K562 (cell line): ENCODE data around the gene NKAIN1. TPM values are rescaled to one million over a fixed set of nuclear protein-coding genes. Genes with fewer than 3 reads are reported as not detected.

ENCODE experiments used
- ATAC-seq: fragments of 200-7000 bp; cut with Tn5 transposase; 3 replicates; pipeline ENCODE4 v1.9.1; 2020; ENCODE audit warnings: moderate library complexity
- BruUV-seq: library from RNA; stranded (reverse); fragments of 400-500 nt; replicated peaks from 2 replicates; lab custom pipeline; 2021; lab: Mats Ljungman, UMichigan
- CTCF ChIA-PET: fragments of 300-600 bp; formaldehyde crosslinking; extraction: SDS; loops from one replicate; lab custom pipeline; 2021; ENCODE audit warnings: low intra/inter-chr PET ratio; lab: Yijun Ruan, JAX
- POLR2A ChIA-PET: fragments of 300-600, 350-650 bp; sonication (Branson Sonifier 250); formaldehyde crosslinking; extraction: SDS; loops from one replicate; lab custom pipeline; 2021; ENCODE audit warnings: antibody characterized with exemption, inconsistent platforms; lab: Yijun Ruan, JAX
- DNase-seq, 4 experiments: peaks; one replicate each; pipeline versions ENCODE4 v3.0.0 to v3.0.0-alpha.2; 2011 to 2018; ENCODE audit warnings: low spot score in 3 of 4, mixed read lengths in 3 of 4; ENCODE audit errors: extremely low read depth in 1 of 4
- FAIRE-seq: peaks from 2 replicates; lab custom pipeline; 2011; peaks lifted over from hg19 to GRCh38; lab: Jason Lieb, UNC
- H2AFZ ChIP-seq: 2 replicates; pipeline ENCODE4 v1.6.0; 2011; ENCODE audit warnings: low read depth, low read length, control low read depth, inconsistent platforms
- H3K27ac ChIP-seq: fragments of 200-600 bp; 3 replicates; pipeline ENCODE4 v1.8.0; 2011; ENCODE audit warnings: low read depth, mild to moderate bottlenecking, control low read depth, inconsistent platforms, low read length, moderate library complexity, mixed read lengths; ENCODE audit errors: extremely low read depth
- H3K27me3 ChIP-seq, 2 experiments: fragments of 300-600 bp in 1 of 2; 2 replicates in 1 of 2; 3 replicates in 1 of 2; pipeline versions ENCODE4 v1.6.0 to v1.8.0; 2011; ENCODE audit warnings: inconsistent platforms in 2 of 2, low read length in 2 of 2, mild to moderate bottlenecking in 1 of 2, mixed read lengths in 1 of 2, moderate library complexity in 1 of 2; ENCODE audit not compliant: control insufficient read depth in 2 of 2, insufficient read depth in 2 of 2
- H3K36me3 ChIP-seq: fragments of 300-600 bp; 3 replicates; pipeline ENCODE4 v1.8.0; 2011; ENCODE audit warnings: mild to moderate bottlenecking, low read length, inconsistent platforms; ENCODE audit not compliant: control insufficient read depth, insufficient read depth
- H3K4me1 ChIP-seq, 2 experiments: fragments of 200-600 bp in 1 of 2; replicated peaks in 1 of 2; 2 replicates in 1 of 2; 3 replicates in 1 of 2; pipeline versions ENCODE4 v1.5.1 to v1.8.0; 2011; ENCODE audit warnings: inconsistent platforms in 2 of 2, low read length in 2 of 2, mild to moderate bottlenecking in 1 of 2, mixed read lengths in 1 of 2, moderate library complexity in 1 of 2; ENCODE audit not compliant: control insufficient read depth in 2 of 2, insufficient read depth in 2 of 2
- H3K4me2 ChIP-seq: 2 replicates; pipeline ENCODE4 v1.6.1; 2011; ENCODE audit warnings: low read length, control low read depth, inconsistent platforms, mixed read lengths; ENCODE audit not compliant: insufficient read depth
- H3K4me3 ChIP-seq: fragments of 200-600 bp; sonication (generic), shearing (Covaris generic); 2 replicates; pipeline ENCODE4 v1.5.1; 2016; ENCODE audit warnings: control low read depth, inconsistent platforms
- H3K79me2 ChIP-seq: fragments of 200-600 bp; 3 replicates; pipeline ENCODE4 v1.8.0; 2011; ENCODE audit warnings: low read length, inconsistent platforms; ENCODE audit not compliant: control insufficient read depth, insufficient read depth
- H3K9ac ChIP-seq, 2 experiments: 2 replicates each; pipeline versions ENCODE4 v1.6.0 to v1.6.1; 2011; ENCODE audit warnings: low read depth in 2 of 2, low read length in 2 of 2, control low read depth in 1 of 2, inconsistent platforms in 1 of 2, mild to moderate bottlenecking in 1 of 2, mixed read lengths in 1 of 2; ENCODE audit not compliant: insufficient read depth in 1 of 2
- H3K9me1 ChIP-seq: one replicate; pipeline ENCODE4 v1.6.0; 2011; ENCODE audit warnings: inconsistent platforms, mild to moderate bottlenecking, low read length, moderate library complexity; ENCODE audit not compliant: control insufficient read depth, insufficient read depth
- H3K9me3 ChIP-seq: replicated peaks from 2 replicates; pipeline ENCODE4 v1.5.1; 2011; ENCODE audit warnings: low read depth, low read length, inconsistent platforms; ENCODE audit not compliant: control insufficient read depth, insufficient read depth
- H4K20me1 ChIP-seq: replicated peaks from 2 replicates; pipeline ENCODE4 v1.6.1; 2011; ENCODE audit warnings: low read length, inconsistent platforms, mixed read lengths; ENCODE audit not compliant: control insufficient read depth, insufficient read depth
- HDAC6 ChIP-seq: IDR thresholded peaks from 2 replicates; pipeline ENCODE4 v1.6.1; 2012; ENCODE audit warnings: low read depth, mild to moderate bottlenecking, control low read depth, inconsistent platforms, low read length, moderate library complexity
- WGBS: fragments of 100-300 bp; shearing (Covaris generic); methylation state at CpG from one replicate; pipeline ENCODE4 v1.1.6; 2016; ENCODE audit warnings: low coverage, mixed read lengths; ENCODE audit not compliant: insufficient coverage; ENCODE audit errors: missing lambda C conversion rate; 5-methylcytosine and 5-hydroxymethylcytosine counted together
- in situ Hi-C: fragments of 300-500 bp; cut with MboI; formaldehyde crosslinking; loops from 4 replicates; pipeline ENCODE4 v1.15.0; 2018; ENCODE audit warnings: inconsistent platforms, mixed read lengths
- intact Hi-C: fragments of 100-400 bp; cut with micrococcal nuclease; formaldehyde crosslinking; loops from 2 replicates; pipeline ENCODE4 v1.14.2; 2022
- polyA plus RNA-seq, 8 experiments: library from polyadenylated mRNA; depleted of rRNA in 4 of 8; stranded (reverse) in 5 of 8; unstranded in 3 of 8; fragments of >200 nt; fragmentation: Nextera tagmentation in 2 of 8; fragmentation: Illumina TruSeq in 1 of 8; extraction: Ambion mirVana in 2 of 8; extraction: Trizol in 1 of 8; gene quantifications; 2 replicates each; pipeline versions ENCODE4 v1.2.1 to v1.2.3, GENCODE V29; 2011 to 2014; ENCODE audit warnings: inconsistent platforms in 1 of 8, missing spikeins in 1 of 8
- total RNA-seq, 7 experiments: library from RNA; depleted of rRNA in 6 of 7; stranded (reverse); fragments of >200 nt in 6 of 7; fragmentation: Illumina TruSeq in 2 of 7; extraction: Trizol in 2 of 7; gene quantifications; 2 replicates each; pipeline versions ENCODE4 v1.2.1 to v1.2.3, GENCODE V29; 2011 to 2021; ENCODE audit warnings: low replicate concordance in 1 of 7
- TF ChIP-seq, protein P1 (sequence below), 2 experiments: fragments of 450-650 bp in 1 of 2; IDR thresholded peaks; 2 replicates each; pipeline ENCODE4 v1.6.1; 2011 to 2017; ENCODE audit warnings: low read depth in 2 of 2, antibody characterized with exemption in 1 of 2, borderline replicate concordance in 1 of 2, low read length in 1 of 2, mild to moderate bottlenecking in 1 of 2, mixed read lengths in 1 of 2; ENCODE audit not compliant: control insufficient read depth in 1 of 2

The NKAIN1 gene
- total and polyA plus RNA-seq, 9 of the 15 experiments (the other 6 are each of a cell fraction or from before 2014, with no cell fraction given) = 0.03 to 0.22 (median 0.04) TPM; not detected in 3

DNA sequence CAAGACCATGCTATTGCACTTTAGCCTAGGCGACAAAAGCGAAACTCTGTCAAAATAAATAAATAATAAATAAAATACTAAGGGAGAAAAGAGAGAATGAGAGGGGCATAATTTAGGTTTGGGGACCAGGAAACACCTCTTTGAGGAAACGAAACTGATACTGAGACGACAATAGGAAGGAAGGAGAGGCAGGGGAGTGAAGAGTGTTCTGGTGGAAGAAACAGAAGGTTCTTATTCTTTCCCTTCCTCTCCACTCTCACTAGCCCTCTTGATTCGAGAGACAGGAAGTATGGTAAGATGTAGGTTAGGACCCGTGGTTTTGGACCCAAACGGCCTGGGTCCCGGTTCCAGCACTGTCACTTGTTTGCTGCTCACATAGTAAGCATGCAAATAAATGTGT, 1.6 kb upstream of the NKAIN1 start:
- no TSS peak for BruUV-seq
- H4K20me1 ChIP-seq = peaks cover 11% of the 10 kb centered on the region
- H3K4me3 ChIP-seq = no peak overlapping the region

GRCh38 chr1:31238986-31239613, 587 bp downstream of the NKAIN1 start:
- ChIA-PET POLR2A (interaction anchor here (0.9 kb wide), 2 partner anchors 23 to 45 kb away, joined by 3 to 4 read pairs; no protein-coding TSS in a partner anchor), CTCF (no interaction called here)
- no peak overlapping the region for H2AFZ ChIP-seq
- no peak for FAIRE-seq
- peaks cover 0 to 10% of the 10 kb centered on the region in 2 experiments; a peak in 2 of 5 replicates for H3K4me1 ChIP-seq
- no peaks in the 10 kb centered on the region; the same call in 1 of the 2 replicates for H3K9me3 ChIP-seq
- ATAC-seq = peak; percentile 58
- no TSS peak for BruUV-seq
- in situ Hi-C loops = no loop called here
- intact Hi-C loops = no loop called here
- no peak overlapping the region for H3K4me2 ChIP-seq
- H3K9me1 ChIP-seq = no peaks in the 10 kb centered on the region
- H4K20me1 ChIP-seq = peaks cover 14% of the 10 kb centered on the region
- DNase-seq = peak in 1 of 4 experiments; percentile 34
- 8% methylated on average over 55 of the region's 56 CpGs for WGBS
- TF ChIP-seq, protein P1, sequence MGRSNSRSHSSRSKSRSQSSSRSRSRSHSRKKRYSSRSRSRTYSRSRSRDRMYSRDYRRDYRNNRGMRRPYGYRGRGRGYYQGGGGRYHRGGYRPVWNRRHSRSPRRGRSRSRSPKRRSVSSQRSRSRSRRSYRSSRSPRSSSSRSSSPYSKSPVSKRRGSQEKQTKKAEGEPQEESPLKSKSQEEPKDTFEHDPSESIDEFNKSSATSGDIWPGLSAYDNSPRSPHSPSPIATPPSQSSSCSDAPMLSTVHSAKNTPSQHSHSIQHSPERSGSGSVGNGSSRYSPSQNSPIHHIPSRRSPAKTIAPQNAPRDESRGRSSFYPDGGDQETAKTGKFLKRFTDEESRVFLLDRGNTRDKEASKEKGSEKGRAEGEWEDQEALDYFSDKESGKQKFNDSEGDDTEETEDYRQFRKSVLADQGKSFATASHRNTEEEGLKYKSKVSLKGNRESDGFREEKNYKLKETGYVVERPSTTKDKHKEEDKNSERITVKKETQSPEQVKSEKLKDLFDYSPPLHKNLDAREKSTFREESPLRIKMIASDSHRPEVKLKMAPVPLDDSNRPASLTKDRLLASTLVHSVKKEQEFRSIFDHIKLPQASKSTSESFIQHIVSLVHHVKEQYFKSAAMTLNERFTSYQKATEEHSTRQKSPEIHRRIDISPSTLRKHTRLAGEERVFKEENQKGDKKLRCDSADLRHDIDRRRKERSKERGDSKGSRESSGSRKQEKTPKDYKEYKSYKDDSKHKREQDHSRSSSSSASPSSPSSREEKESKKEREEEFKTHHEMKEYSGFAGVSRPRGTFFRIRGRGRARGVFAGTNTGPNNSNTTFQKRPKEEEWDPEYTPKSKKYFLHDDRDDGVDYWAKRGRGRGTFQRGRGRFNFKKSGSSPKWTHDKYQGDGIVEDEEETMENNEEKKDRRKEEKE (IDR thresholded peaks at IDR 0.05; ENCODE audit: borderline replicate concordance in 1 of 2, control insufficient read depth in 1 of 2, low read depth in 2 of 2, low read length in 1 of 2) = no peak
- peak; percentile 92; the same call in 1 of the 2 replicates for TF ChIP-seq HDAC6
- H3K27me3 ChIP-seq = peaks cover 65 to 80% of the 10 kb centered on the region in 2 experiments
- H3K9ac ChIP-seq = no peak overlapping the region
- H3K27ac ChIP-seq = no peak overlapping the region
- no peak overlapping the region for H3K4me3 ChIP-seq
- H3K79me2 ChIP-seq = no peaks in the 10 kb centered on the region
- no peaks in the 10 kb centered on the region for H3K36me3 ChIP-seq

More for the DNA sequence above, 1.6 kb upstream of the NKAIN1 start:
- no peak for TF ChIP-seq HDAC6
- Histone ChIP-seq H2AFZ (no peak overlapping the region), H3K36me3 (no peaks in the 10 kb centered on the region), H3K4me1 (peaks cover 0 to 10% of the 10 kb centered on the region in 2 experiments; a peak in 2 of 5 replicates), H3K4me2 (no peak overlapping the region), H3K27ac (no peak overlapping the region), H3K9ac (no peak overlapping the region), H3K9me1 (no peaks in the 10 kb centered on the region), H3K9me3 (no peaks in the 10 kb centered on the region; the same call in 1 of the 2 replicates), H3K27me3 (peaks cover 55 to 67% of the 10 kb centered on the region in 2 experiments), H3K79me2 (no peaks in the 10 kb centered on the region)
- ChIA-PET CTCF (no interaction called here), POLR2A (no interaction called here)
- in situ Hi-C loops (no loop called here), intact Hi-C loops (no loop called here)
- no peak for ATAC-seq
- WGBS = 3% methylated on average over 8 of the region's 8 CpGs
- no peak for FAIRE-seq
- DNase-seq = no peak
